Activated T-cell treated with anti-CD3 and anti-CD28 coated beads for 48 hours (primary cell): ENCODE results near the gene NME3.
"Not testable (repeated sequence)": the region's sequence is repeated elsewhere in the genome, so short reads cannot be mapped to it uniquely, and the experiment has no call there.

Experiments used
- DNase-seq: peaks from one replicate; pipeline ENCODE4 v3.0.0-alpha.2; 2020; ENCODE audit warnings: low read depth

The NME3 gene

DNA sequence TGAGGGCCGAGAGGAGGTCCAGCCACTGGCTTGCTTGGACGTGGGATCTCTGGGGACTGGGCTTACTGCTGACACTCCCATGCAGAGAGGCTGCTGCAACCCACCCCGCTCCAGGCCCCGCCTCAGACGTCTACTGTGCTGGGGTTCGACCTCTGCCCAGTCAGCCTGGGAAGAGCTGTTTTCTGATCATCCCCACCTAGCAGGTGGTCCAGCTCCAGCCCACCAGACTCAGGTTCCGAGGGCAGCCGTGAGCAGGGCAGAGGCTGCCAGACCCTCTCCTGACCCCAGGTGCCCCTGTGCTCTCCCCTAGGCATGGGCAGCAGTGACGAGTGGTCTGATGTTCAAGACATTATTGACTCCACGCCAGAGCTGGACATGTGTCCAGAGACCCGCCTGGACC lies 23.4 kb downstream of the NME3 start:
- no peak for DNase-seq

DNA sequence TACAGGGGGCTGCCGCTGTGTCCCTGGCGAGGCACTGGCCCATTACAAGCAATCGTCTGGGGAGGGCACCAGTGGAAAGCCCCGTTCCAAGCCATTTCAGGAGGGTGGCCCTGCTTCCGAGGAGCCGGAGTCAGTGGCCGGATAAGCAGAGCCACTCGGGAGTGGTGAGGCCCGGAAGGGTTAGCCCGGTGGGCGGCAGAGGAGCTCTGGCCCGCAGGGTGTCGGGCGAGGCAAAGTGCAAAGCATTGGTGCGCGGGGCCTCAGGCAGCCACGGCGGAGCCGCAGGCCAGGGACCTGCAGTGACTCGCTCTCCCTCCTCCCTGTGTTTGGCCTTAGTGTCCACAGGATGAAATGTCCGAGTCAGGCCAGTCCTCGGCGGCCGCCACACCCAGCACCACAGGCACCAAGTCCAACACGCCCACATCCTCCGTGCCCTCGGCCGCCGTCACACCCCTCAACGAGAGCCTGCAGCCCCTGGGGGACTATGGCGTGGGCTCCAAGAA lies 24.6 kb downstream of the NME3 start:
- no peak for DNase-seq

DNA sequence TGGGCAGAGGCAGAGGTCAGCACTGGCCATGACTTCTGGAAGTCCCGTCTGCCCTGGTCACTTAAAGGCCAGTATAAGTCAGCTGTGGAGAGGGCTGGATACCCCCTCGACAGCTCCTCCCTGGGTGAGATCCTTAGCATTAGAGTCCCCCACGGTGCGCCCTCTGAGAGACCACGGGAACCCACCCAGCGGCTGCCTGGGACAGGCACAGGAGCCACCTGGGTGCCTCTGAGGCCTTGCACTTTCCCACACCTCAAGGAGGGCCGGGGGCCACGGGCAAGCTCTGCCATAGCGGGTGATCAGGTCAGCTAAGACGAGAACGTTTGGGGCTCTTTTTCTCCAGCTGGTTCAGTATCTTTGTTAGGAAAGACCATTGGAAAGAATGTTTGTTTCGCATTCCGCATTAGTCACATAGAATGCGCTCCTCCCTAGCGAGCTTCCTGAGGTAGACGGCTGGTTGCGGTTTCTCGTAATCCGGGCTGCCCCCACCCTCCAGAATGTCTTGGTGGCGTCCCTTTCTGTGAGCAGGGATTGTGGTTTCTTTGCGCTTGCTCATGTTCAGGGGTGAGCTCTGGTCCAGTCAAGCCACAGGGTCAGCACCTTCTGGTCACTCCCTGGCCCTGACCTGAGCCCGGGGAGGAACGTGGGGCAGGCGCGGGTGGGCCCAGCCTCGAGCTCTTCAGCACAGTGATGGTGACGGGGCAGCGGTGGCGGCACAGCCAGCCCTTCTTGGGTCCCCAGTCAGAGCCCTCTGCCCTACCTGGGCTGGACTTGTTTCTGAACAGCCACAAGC lies 25.2 kb downstream of the NME3 start:
- DNase-seq = no peak

DNA sequence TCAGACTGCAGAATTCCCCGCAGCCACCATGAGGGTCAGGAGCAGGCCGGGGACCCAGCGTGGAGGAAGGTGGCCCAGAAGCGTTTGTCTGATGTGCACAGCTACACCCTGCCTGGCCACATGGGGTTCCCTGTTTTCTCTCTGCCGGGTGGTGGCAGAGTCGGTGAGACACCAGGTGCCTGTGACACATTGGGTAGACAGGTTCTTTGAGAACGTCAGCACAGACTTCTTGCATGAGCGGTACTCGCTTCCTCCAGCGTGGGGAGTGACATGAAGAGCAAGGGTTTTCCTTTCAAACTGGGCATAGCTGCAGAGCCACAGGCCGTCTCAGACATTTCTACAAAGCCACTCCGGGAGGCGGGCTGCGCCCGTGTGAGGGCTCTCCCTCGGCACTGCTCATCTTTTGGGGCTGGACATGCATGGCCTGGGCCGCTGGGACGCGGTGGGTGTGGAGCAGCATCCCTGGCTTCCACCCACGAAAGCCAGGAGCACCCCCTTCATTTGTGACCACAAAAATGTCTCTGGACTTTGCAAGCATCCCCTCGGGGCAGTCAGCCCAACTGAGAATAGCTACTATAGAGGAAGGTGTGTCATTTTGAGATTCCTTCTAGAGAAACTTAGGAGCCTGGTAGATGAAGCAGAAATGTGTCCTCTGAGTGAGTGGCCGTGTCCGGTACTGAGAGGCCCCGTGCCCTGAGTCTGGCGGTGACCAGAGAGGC lies 26.0 kb downstream of the NME3 start:
- DNase-seq = no peak

GRCh38 chr16:1744338-1744840 lies 27.0 kb downstream of the NME3 start:
- no peak for DNase-seq

DNA sequence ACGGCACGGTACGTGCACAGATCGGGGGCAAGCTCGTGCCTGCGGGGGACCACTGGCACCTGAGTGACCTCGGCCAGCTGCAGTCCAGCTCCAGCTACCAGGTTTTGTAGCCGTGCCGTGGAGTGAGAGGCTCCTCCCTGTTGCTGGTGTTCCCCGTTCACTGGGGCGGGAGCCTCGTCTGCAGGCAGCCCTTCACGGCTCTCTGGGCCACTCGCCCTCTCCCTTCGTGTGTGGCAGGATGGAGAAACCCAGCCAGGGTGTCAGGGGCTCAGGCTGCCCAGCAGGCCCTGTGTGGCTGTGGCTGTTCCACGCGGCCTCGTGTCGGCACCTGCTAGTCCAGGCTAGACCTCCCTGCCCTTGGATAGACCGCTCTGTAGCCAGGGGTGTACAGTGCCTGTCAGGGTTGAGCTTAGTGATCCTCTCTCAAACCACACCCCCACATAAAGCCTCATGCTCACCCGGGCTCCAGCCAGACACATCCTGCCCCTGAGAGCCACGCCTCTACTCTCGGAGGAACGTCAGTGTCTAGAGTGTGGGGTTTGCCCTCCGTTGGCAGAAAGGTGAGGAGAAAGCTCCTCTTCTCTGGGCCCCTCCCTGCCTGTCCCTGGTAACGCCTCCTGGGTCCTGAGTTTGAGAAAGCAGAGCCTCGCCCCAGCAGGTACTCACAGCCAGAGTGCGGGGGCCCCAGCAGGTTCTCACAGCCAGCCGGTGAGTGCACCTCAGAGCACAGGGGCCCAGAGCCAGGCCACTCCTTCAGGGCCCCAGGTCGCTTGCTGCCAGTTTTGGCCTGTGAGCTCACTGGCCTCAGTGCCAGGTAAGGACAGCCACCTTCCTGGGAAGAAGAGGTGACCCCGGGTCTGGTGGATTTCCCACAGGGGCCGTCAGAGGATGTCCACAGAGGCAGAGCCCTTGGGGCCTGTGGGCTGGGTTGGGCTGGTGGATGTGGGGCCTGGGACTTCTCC lies 27.7 kb downstream of the NME3 start:
- DNase-seq = no peak

GRCh38 chr16:1741553-1742165 lies 29.7 kb downstream of the NME3 start:
- DNase-seq = no peak

- no peak for DNase-seq
Measured at GRCh38 chr16:1740781-1741490, 30.4 kb downstream of the NME3 start.

- no peak for DNase-seq
Measured at GRCh38 chr16:1740234-1740633, 31.1 kb downstream of the NME3 start.

- DNase-seq = no peak
Measured at GRCh38 chr16:1734816-1735215, 36.5 kb downstream of the NME3 start.

GRCh38 chr16:1734123-1734522 lies 37.2 kb downstream of the NME3 start:
- no peak for DNase-seq

DNA sequence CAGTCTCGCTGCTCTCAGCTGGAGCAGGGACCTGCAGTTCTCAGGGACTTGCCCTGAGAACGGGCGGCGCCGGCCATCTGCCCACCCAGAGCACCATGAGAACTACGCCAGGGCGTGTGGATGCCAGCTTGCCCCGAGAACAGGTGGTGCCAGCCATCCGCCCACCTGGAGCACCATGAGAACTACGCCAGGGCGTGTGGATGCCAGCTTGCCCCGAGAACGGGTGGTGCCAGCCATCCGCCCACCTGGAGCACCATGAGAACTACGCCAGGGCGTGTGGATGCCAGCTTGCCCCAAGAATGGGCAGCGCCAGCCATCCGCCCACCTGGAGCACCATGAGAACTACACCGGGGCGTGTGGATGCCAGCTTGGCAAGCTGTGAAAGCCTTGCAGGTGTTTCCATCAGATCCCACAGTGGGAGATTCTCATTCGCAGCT lies 38.8 kb downstream of the NME3 start:
- not testable (repeated sequence) for DNase-seq

GRCh38 chr16:1732071-1732470 lies 39.3 kb downstream of the NME3 start:
- no peak for DNase-seq

DNA sequence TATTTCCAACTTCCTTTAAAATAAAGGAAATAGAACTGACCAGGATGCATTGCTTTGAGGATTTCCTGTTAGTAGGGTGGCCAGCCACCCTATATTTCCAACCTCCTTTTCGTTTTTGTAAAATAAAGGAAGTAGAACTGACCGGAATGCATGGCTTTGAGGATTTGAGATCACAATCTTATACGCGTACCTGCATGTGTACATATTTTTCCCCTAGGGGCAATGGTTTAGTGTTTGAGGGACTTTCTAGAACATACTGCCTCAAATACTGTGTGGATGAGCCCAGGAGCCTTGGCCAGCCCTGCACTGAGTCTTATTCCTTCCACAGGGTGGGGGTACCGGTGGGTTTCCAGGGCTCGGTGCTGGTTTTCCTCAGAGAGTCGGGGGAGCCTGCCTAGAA lies 39.7 kb downstream of the NME3 start:
- DNase-seq = no peak

GRCh38 chr16:1731073-1731472 lies 40.3 kb downstream of the NME3 start:
- no peak for DNase-seq

DNA sequence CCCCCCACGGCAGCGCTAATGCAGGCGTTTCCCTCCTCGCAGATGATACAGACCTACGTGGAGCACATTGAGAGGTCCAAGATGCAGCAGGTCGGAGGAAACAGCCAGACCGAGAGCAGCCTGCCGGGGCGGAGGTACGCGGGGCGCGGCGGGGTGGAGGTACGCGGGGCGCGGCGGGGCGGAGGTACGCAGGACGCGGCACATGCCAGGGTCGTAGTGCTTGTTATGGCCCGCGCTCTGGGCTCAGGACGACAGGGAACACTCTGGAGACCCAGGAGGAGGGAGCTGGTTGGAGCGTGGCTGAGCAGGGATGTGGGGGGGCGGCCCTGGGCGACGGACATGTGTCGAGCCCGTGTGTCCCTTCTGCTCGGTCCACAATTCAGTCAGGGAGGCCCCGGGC lies 41.9 kb downstream of the NME3 start:
- DNase-seq = no peak

GRCh38 chr16:1729026-1729425 lies 42.3 kb downstream of the NME3 start:
- DNase-seq = no peak

DNA sequence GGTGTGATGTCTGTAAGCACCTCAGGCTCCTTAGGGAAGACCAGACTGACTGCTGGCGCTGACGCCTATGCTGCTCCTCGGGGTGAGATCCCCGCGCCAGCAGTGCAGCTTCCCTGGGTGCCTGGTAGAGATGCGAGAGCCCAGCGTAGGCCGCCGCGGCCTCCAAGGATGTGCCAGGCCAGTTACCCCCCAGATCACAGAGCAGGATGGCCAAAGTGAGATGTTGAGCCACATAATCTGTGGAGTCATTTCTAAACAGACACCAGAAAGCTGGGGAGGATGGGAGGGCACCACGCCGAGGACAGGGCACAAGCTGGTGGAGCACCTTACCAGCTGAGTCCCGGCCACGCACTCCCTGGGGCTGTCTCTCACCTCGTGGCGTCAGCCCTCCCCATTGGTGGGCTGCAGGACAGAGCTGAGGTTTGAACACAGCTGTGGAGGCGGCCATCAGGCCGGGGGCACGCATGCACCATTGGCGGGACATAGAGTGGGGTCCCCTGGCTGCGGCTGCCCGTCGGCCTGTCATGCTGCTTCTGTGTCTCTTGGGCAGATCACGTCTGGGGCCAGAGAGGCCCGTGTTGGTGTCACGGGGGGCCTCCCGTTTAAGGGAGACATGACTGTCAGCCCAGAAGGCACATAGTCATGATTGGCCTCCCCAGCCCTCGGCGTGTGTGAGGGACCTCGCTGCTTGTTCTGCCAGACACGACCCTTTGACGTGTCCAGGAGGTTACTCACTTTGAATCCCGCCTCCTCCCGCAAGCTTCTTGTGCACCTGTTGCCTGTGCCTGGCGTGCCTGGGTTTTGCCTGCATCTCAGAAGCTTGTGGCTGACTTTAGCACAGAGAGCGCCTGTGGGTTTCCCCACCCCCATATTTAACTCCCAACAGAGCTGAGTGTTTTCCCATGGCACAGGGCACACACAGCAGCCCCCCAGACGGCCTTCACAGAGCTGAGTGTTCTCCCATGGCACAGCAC lies 43.4 kb downstream of the NME3 start:
- DNase-seq = no peak

DNA sequence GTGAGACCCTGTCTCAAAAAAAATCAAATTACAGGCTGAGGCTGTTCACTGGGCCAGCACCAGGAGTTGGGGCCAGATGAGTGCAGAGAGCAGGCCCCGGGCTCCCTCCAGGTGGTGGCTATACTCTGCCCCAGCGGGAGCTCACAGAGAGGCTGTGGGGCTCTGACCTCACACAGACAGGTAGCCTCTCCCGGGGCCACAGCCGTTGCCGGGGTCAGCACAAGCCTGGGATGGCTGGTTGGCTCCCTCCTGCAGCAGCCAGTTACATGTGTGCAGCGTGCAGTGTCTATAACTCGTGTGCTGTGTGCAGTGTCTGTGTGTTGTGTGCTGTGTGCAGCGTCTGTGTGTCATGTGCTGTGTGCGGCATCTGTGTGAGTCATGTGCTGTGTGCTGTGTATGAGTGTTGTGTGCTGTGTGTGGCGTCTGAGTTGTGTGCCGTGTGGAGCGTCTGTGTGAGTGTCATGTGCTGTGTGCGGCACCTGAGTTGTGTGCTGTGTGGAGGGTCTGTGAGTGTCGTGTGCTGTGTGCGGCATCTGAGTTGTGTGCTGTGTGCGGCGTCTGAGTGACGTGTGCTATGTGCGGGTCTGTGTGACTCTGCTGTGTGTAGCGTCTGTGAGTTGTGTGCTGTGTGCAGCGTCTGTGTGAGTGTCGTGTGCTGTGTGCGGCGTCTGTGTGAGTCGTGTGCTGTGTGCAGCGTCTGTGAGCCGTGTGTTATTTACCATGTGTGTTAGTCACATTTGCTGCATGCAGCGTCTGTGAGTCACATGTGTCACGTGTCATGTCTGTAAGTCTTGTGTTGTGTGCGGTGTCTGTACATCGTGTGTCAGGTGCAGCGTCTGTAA lies 44.5 kb downstream of the NME3 start:
- DNase-seq = no peak
